ENCODE results near the gene PZP. TPM values are rescaled to one million over a fixed set of nuclear protein-coding genes. Genes with fewer than 3 reads are reported as not detected.

Gene PZP
- polyA plus RNA-seq, 1 experiment, result not detected

DNA sequence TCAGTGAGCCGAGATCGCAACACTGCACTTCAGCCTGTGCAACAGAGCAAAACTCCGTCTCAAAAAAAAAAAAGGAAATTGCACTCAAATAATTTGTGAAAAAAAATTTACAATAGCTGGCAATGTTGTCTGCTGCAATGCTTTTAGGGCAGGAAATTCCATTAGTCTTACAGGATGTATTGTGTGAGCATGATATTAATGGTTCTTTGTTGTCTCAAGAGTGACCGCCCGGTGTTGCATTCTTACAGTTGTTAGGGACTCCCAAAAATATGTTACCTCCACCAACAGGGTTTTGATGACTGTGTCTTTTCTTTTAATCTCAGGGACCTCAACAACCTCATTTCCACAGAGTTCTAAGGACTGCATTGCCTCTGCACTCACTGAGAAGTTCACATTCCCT, 44.8 kb downstream of the PZP start:
- TF ChIP-seq, protein P1, sequence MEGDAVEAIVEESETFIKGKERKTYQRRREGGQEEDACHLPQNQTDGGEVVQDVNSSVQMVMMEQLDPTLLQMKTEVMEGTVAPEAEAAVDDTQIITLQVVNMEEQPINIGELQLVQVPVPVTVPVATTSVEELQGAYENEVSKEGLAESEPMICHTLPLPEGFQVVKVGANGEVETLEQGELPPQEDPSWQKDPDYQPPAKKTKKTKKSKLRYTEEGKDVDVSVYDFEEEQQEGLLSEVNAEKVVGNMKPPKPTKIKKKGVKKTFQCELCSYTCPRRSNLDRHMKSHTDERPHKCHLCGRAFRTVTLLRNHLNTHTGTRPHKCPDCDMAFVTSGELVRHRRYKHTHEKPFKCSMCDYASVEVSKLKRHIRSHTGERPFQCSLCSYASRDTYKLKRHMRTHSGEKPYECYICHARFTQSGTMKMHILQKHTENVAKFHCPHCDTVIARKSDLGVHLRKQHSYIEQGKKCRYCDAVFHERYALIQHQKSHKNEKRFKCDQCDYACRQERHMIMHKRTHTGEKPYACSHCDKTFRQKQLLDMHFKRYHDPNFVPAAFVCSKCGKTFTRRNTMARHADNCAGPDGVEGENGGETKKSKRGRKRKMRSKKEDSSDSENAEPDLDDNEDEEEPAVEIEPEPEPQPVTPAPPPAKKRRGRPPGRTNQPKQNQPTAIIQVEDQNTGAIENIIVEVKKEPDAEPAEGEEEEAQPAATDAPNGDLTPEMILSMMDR (IDR thresholded peaks at IDR 0.05; ENCODE audit: low read depth, low read length), result no peak
- ChIA-PET POLR2A (no interaction called here), CTCF (interaction anchor here (0.7 kb wide), 1 partner anchor 163 kb away, joined by 5 read pairs; no protein-coding TSS in a partner anchor)
- Histone ChIP-seq H3K4me3 (ENCODE audit: low read depth, low read length) (no peak overlapping the region), H3K27me3 (ENCODE audit: control insufficient read depth, insufficient read depth, low read length) (no peaks in the 10 kb centered on the region), H3K9me3 (ENCODE audit: control insufficient read depth, insufficient read depth, low read length) (no peaks in the 10 kb centered on the region), H3K27ac (ENCODE audit: low read depth, low read length) (no peak overlapping the region)
- DNase-seq (ENCODE audit: low read depth, low spot score), result no peak

DNA sequence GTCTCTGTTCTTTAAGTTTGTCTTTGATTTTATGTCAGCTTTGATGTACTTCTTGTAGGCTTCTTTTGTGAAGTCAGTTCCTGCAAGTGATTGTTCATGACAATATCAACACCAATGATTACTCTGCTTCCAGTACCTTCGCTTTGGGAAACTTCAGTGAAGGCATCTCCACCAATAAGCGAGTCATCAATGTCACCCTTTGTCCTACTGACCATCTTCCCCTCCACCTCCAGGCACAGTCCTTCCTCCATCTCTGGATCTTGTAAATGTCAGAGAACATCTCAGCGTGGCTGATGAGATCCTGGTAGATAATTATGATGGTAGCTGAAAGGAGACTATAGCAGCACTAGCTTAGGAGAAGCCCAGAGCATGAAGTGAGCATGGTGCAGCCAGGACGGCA, 52.1 kb downstream of the PZP start:
- ChIA-PET POLR2A (no interaction called here), CTCF (no interaction called here)
- no peaks in the 10 kb centered on the region for H3K27me3 ChIP-seq (ENCODE audit: control insufficient read depth, insufficient read depth, low read length)
- H3K27ac ChIP-seq (ENCODE audit: low read depth, low read length), result no peak overlapping the region
- DNase-seq (ENCODE audit: low read depth, low spot score), result no peak
- H3K4me3 ChIP-seq (ENCODE audit: low read depth, low read length), result no peak overlapping the region
- TF ChIP-seq, protein P1 (IDR thresholded peaks at IDR 0.05; ENCODE audit: low read depth, low read length), result no peak
- no peaks in the 10 kb centered on the region for H3K9me3 ChIP-seq (ENCODE audit: control insufficient read depth, insufficient read depth, low read length)

DNA sequence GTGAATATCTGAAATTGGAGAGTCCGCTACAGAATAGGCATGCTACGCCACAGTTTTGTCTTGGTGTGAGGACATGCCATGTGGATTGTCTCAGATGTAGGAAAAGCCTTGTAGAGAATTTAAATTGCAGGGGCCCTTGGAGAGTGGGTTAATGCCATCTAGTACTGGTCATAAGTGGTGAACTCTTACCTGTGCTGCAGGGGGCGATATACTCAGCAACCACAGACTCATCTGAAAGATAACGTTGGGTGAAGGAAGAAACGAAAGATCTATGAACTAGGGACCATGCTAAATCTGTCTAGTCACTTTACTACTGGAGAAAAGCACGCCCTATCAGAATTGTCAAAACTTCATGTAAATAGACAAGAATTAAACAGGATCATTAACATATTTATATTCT, 58.8 kb downstream of the PZP start:
- CTCF ChIA-PET, result no interaction called here
- POLR2A ChIA-PET, result no interaction called here
- Histone ChIP-seq H3K4me3 (ENCODE audit: low read depth, low read length) (no peak overlapping the region), H3K27ac (ENCODE audit: low read depth, low read length) (no peak overlapping the region), H3K27me3 (ENCODE audit: control insufficient read depth, insufficient read depth, low read length) (no peaks in the 10 kb centered on the region), H3K9me3 (ENCODE audit: control insufficient read depth, insufficient read depth, low read length) (no peaks in the 10 kb centered on the region)
- DNase-seq (ENCODE audit: low read depth, low spot score), result no peak
- TF ChIP-seq, protein P1 (IDR thresholded peaks at IDR 0.05; ENCODE audit: low read depth, low read length), result no peak

DNA sequence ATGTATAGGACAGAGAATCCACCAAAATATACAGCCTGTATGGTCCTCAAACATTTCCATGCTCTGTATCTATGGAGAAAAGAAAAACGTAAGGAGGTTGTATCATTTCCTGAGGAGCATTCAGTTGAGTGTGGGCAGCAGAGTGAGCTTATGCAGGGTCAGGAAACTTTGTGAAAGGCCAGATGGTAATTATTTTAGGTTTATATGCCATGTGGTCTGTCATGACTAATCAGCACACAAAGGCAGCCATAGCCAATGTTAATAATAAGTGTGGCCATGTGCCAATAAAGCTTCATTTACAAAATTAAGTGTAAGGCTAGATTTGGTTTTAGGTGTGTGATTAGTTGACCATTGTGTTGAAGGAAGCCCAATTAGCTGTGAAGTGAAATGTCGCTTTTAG, 59.3 kb downstream of the PZP start:
- Histone ChIP-seq H3K27ac (ENCODE audit: low read depth, low read length) (no peak overlapping the region), H3K4me3 (ENCODE audit: low read depth, low read length) (no peak overlapping the region), H3K27me3 (ENCODE audit: control insufficient read depth, insufficient read depth, low read length) (no peaks in the 10 kb centered on the region), H3K9me3 (ENCODE audit: control insufficient read depth, insufficient read depth, low read length) (no peaks in the 10 kb centered on the region; the same call in 1 of the 2 replicates)
- ChIA-PET CTCF (no interaction called here), POLR2A (no interaction called here)
- no peak for DNase-seq (ENCODE audit: low read depth, low spot score)
- TF ChIP-seq, protein P1 (IDR thresholded peaks at IDR 0.05; ENCODE audit: low read depth, low read length), result no peak

DNA sequence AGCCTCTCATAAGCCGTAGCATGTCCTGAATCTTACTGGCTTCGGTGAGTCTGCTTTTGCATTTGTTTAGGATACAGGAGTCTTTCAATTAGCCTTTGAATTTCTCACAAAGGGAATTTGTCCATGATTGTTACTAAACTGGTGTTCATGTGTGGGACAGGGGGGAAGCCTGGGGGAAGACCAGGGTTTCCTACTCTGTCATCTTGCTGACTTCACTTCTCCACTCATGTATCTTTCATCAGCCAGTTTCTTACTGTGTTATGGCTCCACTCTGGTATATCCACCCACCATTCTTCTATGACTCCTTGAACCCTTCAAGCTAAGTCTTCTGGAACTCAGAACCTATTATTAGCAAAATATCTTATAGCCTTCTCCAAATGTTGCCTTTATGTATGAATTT, 60.7 kb downstream of the PZP start:
- POLR2A ChIA-PET, result no interaction called here
- CTCF ChIA-PET, result no interaction called here

More for the DNA sequence above, 60.7 kb downstream of the PZP start:
- Histone ChIP-seq H3K4me3 (ENCODE audit: low read depth, low read length) (no peak overlapping the region), H3K27me3 (ENCODE audit: control insufficient read depth, insufficient read depth, low read length) (no peaks in the 10 kb centered on the region), H3K27ac (ENCODE audit: low read depth, low read length) (no peak overlapping the region), H3K9me3 (ENCODE audit: control insufficient read depth, insufficient read depth, low read length) (peaks cover 3% of the 10 kb centered on the region; the same call in 1 of the 2 replicates)
- TF ChIP-seq, protein P1 (IDR thresholded peaks at IDR 0.05; ENCODE audit: low read depth, low read length), result no peak
- DNase-seq (ENCODE audit: low read depth, low spot score), result no peak

All from AG04450 (cell line).